Trophoblast cell (in vitro differentiated cells and primary cell): Measurements from ENCODE around the gene TBC1D5.

ENCODE experiments used
- DNase-seq, 2 donors: peaks; one replicate each; pipeline ENCODE4 v3.0.0-alpha.2; 2016
- H2AFZ ChIP-seq: 2 replicates; pipeline ENCODE4 v1.6.1; 2013; ENCODE audit warnings: low read length, moderate library complexity, mild to moderate bottlenecking; ENCODE audit not compliant: insufficient read depth, poor library complexity
- H2AK5ac ChIP-seq: 2 replicates; pipeline ENCODE4 v1.6.1; 2013; ENCODE audit warnings: mild to moderate bottlenecking, low read length
- H2BK120ac ChIP-seq: 2 replicates; pipeline ENCODE4 v1.6.1; 2013; ENCODE audit warnings: low read length, mild to moderate bottlenecking, moderate library complexity; ENCODE audit not compliant: insufficient read depth, poor library complexity
- H2BK12ac ChIP-seq: 2 replicates; pipeline ENCODE4 v1.6.1; 2013; ENCODE audit warnings: mild to moderate bottlenecking, low read length, moderate library complexity
- H2BK5ac ChIP-seq: 2 replicates; pipeline ENCODE4 v1.6.1; 2013; ENCODE audit warnings: low read length, low read depth, moderate library complexity, mild to moderate bottlenecking; ENCODE audit not compliant: poor library complexity
- H3K14ac ChIP-seq: 2 replicates; pipeline ENCODE4 v1.6.1; 2013; ENCODE audit warnings: mild to moderate bottlenecking, low read length
- H3K18ac ChIP-seq: 2 replicates; pipeline ENCODE4 v1.6.1; 2013; ENCODE audit warnings: mild to moderate bottlenecking, low read length
- H3K23ac ChIP-seq: 2 replicates; pipeline ENCODE4 v1.6.1; 2013; ENCODE audit warnings: low read length
- H3K27ac ChIP-seq: 2 replicates; pipeline ENCODE4 v1.5.1; 2013; ENCODE audit warnings: low read depth, mild to moderate bottlenecking, inconsistent platforms, low read length, moderate library complexity
- H3K27me3 ChIP-seq: 2 replicates; pipeline ENCODE4 v1.6.1; 2013; ENCODE audit warnings: inconsistent platforms, mild to moderate bottlenecking, low read length, moderate library complexity; ENCODE audit not compliant: insufficient read depth
- H3K36me3 ChIP-seq, 2 experiments: 1 replicate in 1 of 2; 2 replicates in 1 of 2; pipeline ENCODE4 v1.6.1; 2013; ENCODE audit warnings: low read length in 2 of 2, mild to moderate bottlenecking in 2 of 2, moderate library complexity in 1 of 2; ENCODE audit not compliant: insufficient read depth in 2 of 2, control insufficient read depth in 1 of 2
- H3K4ac ChIP-seq: 2 replicates; pipeline ENCODE4 v1.6.1; 2013; ENCODE audit warnings: low read depth, mild to moderate bottlenecking, low read length, moderate library complexity
- H3K4me1 ChIP-seq, 2 experiments: 1 replicate in 1 of 2; 2 replicates in 1 of 2; pipeline ENCODE4 v1.6.1; 2013; ENCODE audit warnings: low read length in 2 of 2, mild to moderate bottlenecking in 2 of 2, moderate library complexity in 1 of 2; ENCODE audit not compliant: insufficient read depth in 2 of 2, control insufficient read depth in 1 of 2
- H3K4me2 ChIP-seq: 2 replicates; pipeline ENCODE4 v1.6.1; 2013; ENCODE audit warnings: inconsistent platforms, mild to moderate bottlenecking, low read length, moderate library complexity
- H3K4me3 ChIP-seq: 2 replicates; pipeline ENCODE4 v1.5.1; 2013; ENCODE audit warnings: mild to moderate bottlenecking, low read depth, low read length, inconsistent platforms
- H3K79me1 ChIP-seq: one replicate; pipeline ENCODE4 v1.6.1; 2013; ENCODE audit warnings: low read length
- H3K79me2 ChIP-seq: 2 replicates; pipeline ENCODE4 v1.6.1; 2013; ENCODE audit warnings: low read length, mild to moderate bottlenecking; ENCODE audit not compliant: control insufficient read depth, insufficient read depth, poor library complexity
- H3K9ac ChIP-seq: 2 replicates; pipeline ENCODE4 v1.6.1; 2013; ENCODE audit warnings: mild to moderate bottlenecking, low read length
- H3K9me3 ChIP-seq: 2 replicates; pipeline ENCODE4 v1.6.1; 2013; ENCODE audit warnings: low read depth, mild to moderate bottlenecking, control low read depth, inconsistent platforms, low read length; ENCODE audit not compliant: insufficient read depth
- H4K12ac ChIP-seq: 2 replicates; pipeline ENCODE4 v1.6.1; 2013; ENCODE audit warnings: low read depth, mild to moderate bottlenecking, low read length, moderate library complexity
- H4K8ac ChIP-seq: 2 replicates; pipeline ENCODE4 v1.6.1; 2013; ENCODE audit warnings: low read depth, mild to moderate bottlenecking, low read length, moderate library complexity
- H4K91ac ChIP-seq: one replicate; pipeline ENCODE4 v1.6.1; 2013; ENCODE audit warnings: low read depth, mild to moderate bottlenecking, low read length, moderate library complexity
- WGBS: extraction: QIAGEN DNeasy Blood & Tissue Kit; methylation state at CpG from one replicate; pipeline ENCODE4 v1.1.7; 2013; ENCODE audit warnings: missing lambda C conversion rate; ENCODE audit not compliant: insufficient read length, insufficient coverage; ENCODE audit errors: extremely low coverage; 5-methylcytosine and 5-hydroxymethylcytosine counted together

Gene TBC1D5

DNA sequence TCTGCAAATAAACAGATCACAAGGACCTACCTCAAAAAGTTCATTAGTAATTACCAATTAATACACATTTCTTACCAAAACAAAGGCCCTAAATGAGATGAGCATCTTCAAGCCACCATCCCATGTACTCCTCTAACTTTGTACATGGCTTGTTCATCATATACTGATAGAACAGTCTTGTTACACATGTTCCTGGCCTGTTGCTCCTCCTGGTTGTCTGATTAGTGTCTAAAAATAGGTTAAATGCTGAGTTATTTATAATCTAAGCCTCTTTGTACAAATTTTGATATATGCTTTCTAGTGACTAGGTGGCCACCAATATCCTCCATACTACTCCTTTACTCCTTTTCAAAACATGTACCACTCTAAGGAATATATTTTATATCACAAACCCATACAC lies 25.0 kb downstream of the TBC1D5 start:
- Histone ChIP-seq H3K23ac (no peak overlapping the region), H2AFZ (no peak overlapping the region), H3K9ac (no peak overlapping the region), H4K8ac (no peak overlapping the region), H3K9me3 (no peaks in the 10 kb centered on the region), H3K27ac (no peak overlapping the region), H3K79me1 (no peaks in the 10 kb centered on the region), H3K18ac (no peak overlapping the region), H3K27me3 (no peaks in the 10 kb centered on the region), H3K79me2 (no peaks in the 10 kb centered on the region), H4K91ac (no peak overlapping the region), H2BK5ac (no peak overlapping the region), H3K14ac (no peak overlapping the region), H2BK120ac (no peak overlapping the region), H2BK12ac (no peak overlapping the region), H3K4me3 (no peak overlapping the region), H2AK5ac (no peak overlapping the region), H3K4me2 (no peak overlapping the region), H3K4ac (no peak overlapping the region), H3K36me3 (peaks cover 0 to 1% of the 10 kb centered on the region in 2 experiments), H3K4me1 (no peaks in the 10 kb centered on the region), H4K12ac (no peak overlapping the region)
- DNase-seq, result no peak

DNA sequence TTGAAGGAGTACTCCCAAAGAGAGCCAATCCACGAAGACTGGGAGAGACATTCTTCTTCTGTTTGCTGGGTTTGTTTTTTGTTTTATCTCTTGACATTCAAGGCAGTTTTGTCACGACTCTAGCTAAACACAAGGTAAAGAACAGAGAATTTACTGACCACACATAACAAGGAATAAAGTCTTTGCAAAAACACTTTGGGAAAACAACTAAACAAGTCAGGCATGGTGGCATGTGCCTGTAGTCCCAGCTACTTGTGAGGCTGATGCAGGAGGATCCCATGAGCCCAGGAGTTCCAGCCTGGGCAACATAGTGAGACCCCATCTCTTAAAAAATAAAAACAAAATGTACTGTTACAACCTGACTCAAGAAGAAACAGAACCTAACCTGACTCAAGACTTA lies 28.0 kb downstream of the TBC1D5 start:
- no peak overlapping the region for H4K91ac ChIP-seq
- no peak for DNase-seq
- H3K27ac ChIP-seq, result no peak overlapping the region
- no peak overlapping the region for H4K8ac ChIP-seq
- H2BK120ac ChIP-seq, result no peak overlapping the region
- no peak overlapping the region for H3K9ac ChIP-seq
- H4K12ac ChIP-seq, result no peak overlapping the region
- H3K14ac ChIP-seq, result no peak overlapping the region
- no CpG with 5 or more reads among the region's 2 CpGs for WGBS
- no peak overlapping the region for H3K4me2 ChIP-seq
- H3K4me1 ChIP-seq, result no peaks in the 10 kb centered on the region
- H3K9me3 ChIP-seq, result no peaks in the 10 kb centered on the region
- peaks cover 0 to 1% of the 10 kb centered on the region in 2 experiments for H3K36me3 ChIP-seq
- no peak overlapping the region for H3K4ac ChIP-seq
- no peak overlapping the region for H3K18ac ChIP-seq
- H3K23ac ChIP-seq, result no peak overlapping the region
- no peak overlapping the region for H2AFZ ChIP-seq
- no peaks in the 10 kb centered on the region for H3K79me1 ChIP-seq
- no peaks in the 10 kb centered on the region for H3K79me2 ChIP-seq
- H2BK12ac ChIP-seq, result no peak overlapping the region
- no peaks in the 10 kb centered on the region for H3K27me3 ChIP-seq
- H2AK5ac ChIP-seq, result no peak overlapping the region
- H3K4me3 ChIP-seq, result no peak overlapping the region
- no peak overlapping the region for H2BK5ac ChIP-seq

- WGBS, result no CpG with 5 or more reads among the region's 1 CpG
- Histone ChIP-seq H4K91ac (no peak overlapping the region), H3K27me3 (no peaks in the 10 kb centered on the region), H3K9me3 (no peaks in the 10 kb centered on the region), H3K9ac (no peak overlapping the region), H3K36me3 (peaks cover 0 to 1% of the 10 kb centered on the region in 2 experiments), H3K4me1 (no peaks in the 10 kb centered on the region), H3K79me2 (no peaks in the 10 kb centered on the region), H3K4ac (no peak overlapping the region), H3K4me2 (no peak overlapping the region), H2BK120ac (no peak overlapping the region), H2BK12ac (no peak overlapping the region), H3K4me3 (no peak overlapping the region), H3K14ac (no peak overlapping the region), H2BK5ac (no peak overlapping the region), H3K18ac (no peak overlapping the region), H4K12ac (no peak overlapping the region), H3K27ac (no peak overlapping the region), H3K79me1 (no peaks in the 10 kb centered on the region), H4K8ac (no peak overlapping the region), H2AFZ (no peak overlapping the region), H3K23ac (no peak overlapping the region), H2AK5ac (no peak overlapping the region)
- no peak for DNase-seq
Measured at GRCh38 chr3:17709236-17709810, 33.1 kb downstream of the TBC1D5 start.

DNA sequence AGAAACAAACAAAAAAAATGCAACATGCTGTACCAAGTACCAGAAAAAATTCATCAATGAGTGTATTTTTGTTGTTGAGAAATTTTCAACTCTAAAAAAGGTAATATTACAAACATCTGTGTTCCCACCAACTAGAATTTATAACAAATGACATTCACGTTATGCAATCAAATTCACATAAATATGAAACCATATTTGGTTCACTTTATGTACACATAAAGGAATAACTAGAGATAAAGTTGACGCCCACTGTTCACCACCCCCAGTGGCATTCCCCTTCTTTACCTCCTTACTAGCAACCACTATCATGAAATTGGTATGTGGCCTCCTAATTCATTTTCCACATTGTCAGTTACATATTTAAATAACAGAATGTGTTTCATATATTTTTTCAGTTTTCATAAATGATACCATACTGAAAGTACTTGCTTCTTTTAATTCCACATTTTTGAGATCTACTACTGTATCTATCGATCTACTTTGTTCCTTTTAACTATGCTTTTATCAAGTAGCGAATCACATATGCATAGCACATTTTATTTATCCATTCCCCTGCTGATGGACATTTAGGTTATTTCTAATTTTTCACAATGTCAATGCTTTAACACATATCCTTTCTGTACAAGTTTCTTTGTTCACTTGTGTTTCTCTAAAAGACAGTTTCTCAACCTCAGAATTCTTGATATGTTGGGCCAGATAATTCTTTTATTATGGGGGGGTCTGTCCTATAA lies 34.5 kb downstream of the TBC1D5 start:
- Histone ChIP-seq H3K4ac (no peak overlapping the region), H3K18ac (no peak overlapping the region), H3K79me1 (no peaks in the 10 kb centered on the region), H3K36me3 (peaks cover 0 to 1% of the 10 kb centered on the region in 2 experiments), H3K27ac (no peak overlapping the region), H3K9me3 (no peaks in the 10 kb centered on the region), H2AFZ (no peak overlapping the region), H2BK5ac (no peak overlapping the region), H3K14ac (no peak overlapping the region), H4K91ac (no peak overlapping the region), H2BK12ac (no peak overlapping the region), H3K79me2 (no peaks in the 10 kb centered on the region), H3K9ac (no peak overlapping the region), H2AK5ac (no peak overlapping the region), H3K27me3 (no peaks in the 10 kb centered on the region), H4K12ac (no peak overlapping the region), H4K8ac (no peak overlapping the region), H3K23ac (no peak overlapping the region), H3K4me1 (no peaks in the 10 kb centered on the region), H3K4me2 (no peak overlapping the region), H3K4me3 (no peak overlapping the region), H2BK120ac (no peak overlapping the region)
- DNase-seq, result no peak
- no CpG with 5 or more reads among the region's 4 CpGs for WGBS
